ENCODE data around the gene NOL4L. TPM values are rescaled to one million over a fixed set of nuclear protein-coding genes. Genes with fewer than 3 reads are reported as not detected.

Gene NOL4L
- total RNA-seq, 2 experiments from 2014 or later = 21.8 to 22.1 TPM

DNA sequence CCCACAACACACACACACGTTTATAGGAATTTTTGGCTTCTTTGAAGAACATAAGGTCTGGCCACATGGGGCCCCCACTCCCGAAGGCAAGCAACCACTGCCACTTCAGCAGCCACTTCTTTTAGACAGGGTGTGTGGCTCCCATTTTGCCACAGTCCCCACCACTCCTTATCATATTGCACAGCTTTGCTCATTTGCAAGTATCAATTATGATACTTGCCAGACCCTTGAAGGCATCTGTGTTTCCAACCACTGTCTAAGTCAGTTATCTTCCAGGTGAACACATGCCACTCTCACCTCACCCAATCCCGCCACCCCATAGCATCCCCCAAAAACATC is 73.1 kb downstream of the NOL4L start:
- no peak overlapping the region for H3K27ac Mint-ChIP-seq
- H3K36me3 Mint-ChIP-seq = peaks cover 2% of the 10 kb centered on the region
- H3K4me3 Mint-ChIP-seq = no peak overlapping the region
- peaks cover 69% of the 10 kb centered on the region for H3K4me1 Mint-ChIP-seq (ENCODE audit: low read depth)
- intact Hi-C loops (cut with micrococcal nuclease) = no loop called here
- no peaks in the 10 kb centered on the region for H3K27me3 Mint-ChIP-seq
- no peak for DNase-seq
- H3K9me3 Mint-ChIP-seq = no peaks in the 10 kb centered on the region
- ChIA-PET POLR2A (no interaction called here), CTCF (interaction anchor here (0.7 kb wide), 1 partner anchor 11 kb away, joined by 3 read pairs; no protein-coding TSS in a partner anchor)

GRCh38 chr20:32511358-32512046 is 73.6 kb downstream of the NOL4L start:
- Mint-ChIP-seq H3K36me3 (peaks cover 2% of the 10 kb centered on the region), H3K27me3 (no peaks in the 10 kb centered on the region), H3K9me3 (no peaks in the 10 kb centered on the region), H3K4me3 (peak overlapping the region; percentile 40), H3K4me1 (ENCODE audit: low read depth) (peaks cover 71% of the 10 kb centered on the region), H3K27ac (peak overlapping the region; percentile 71)
- intact Hi-C loops (cut with micrococcal nuclease) = no loop called here
- DNase-seq = no peak
- ChIA-PET CTCF (interaction anchor here (0.7 kb wide), 2 partner anchors 10 to 12 kb away, joined by 3 read pairs; no protein-coding TSS in a partner anchor), POLR2A (interaction anchor here (0.6 kb wide), 2 partner anchors 23 to 751 kb away, joined by 3 to 5 read pairs; no protein-coding TSS in a partner anchor)

DNA sequence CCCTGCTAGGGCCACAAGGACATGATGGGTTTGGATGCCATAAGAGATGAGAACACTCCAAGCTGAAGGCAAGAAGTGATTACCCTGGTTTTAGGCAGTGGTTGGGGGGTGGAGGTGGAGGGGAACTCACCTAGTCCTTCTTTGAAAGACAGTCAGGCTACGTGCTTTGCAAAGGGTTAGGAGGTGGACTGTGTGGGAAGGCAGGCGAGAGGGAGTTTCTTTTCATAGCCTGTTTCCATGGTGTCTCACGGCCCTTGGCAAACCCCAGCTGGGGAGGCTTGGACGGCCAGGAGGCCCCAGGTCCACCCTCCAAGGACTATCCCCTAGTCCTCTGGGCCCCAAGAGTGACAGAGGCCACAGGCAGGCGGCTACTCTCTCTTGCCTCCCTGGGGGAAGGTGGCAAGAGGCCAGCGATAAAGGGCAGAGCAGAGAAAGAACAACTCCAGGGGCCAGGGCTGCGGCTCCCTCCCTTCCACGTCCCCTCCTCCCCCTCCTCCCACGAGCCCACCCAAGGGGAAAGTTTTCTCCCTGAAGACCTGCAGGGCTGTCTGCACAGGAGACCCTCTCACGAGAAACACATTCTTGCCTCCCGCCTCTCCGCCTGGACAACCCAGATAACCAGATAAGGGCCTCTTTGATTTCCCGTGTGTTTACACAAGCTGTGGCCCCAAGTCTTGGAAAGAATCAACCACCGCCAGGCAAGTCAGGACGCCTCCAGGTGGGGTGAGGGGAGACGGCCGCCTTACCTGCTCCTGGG is 74.4 kb downstream of the NOL4L start:
- H3K4me3 Mint-ChIP-seq = peak overlapping the region; percentile 40
- ChIA-PET POLR2A (interaction anchor here (0.6 kb wide), 2 partner anchors 24 to 750 kb away, joined by 3 to 5 read pairs; no protein-coding TSS in a partner anchor), CTCF (interaction anchor here (0.7 to 1.1 kb wide), 2 partner anchors 10 to 11 kb away, joined by 3 read pairs; no protein-coding TSS in a partner anchor)
- peaks cover 72% of the 10 kb centered on the region for H3K4me1 Mint-ChIP-seq (ENCODE audit: low read depth)
- no peaks in the 10 kb centered on the region for H3K27me3 Mint-ChIP-seq
- H3K36me3 Mint-ChIP-seq = peaks cover 2% of the 10 kb centered on the region
- intact Hi-C loops (cut with micrococcal nuclease) = no loop called here
- peak overlapping the region; percentile 71 for H3K27ac Mint-ChIP-seq
- H3K9me3 Mint-ChIP-seq = no peaks in the 10 kb centered on the region
- DNase-seq = no peak

GRCh38 chr20:32510120-32510600 is 75.0 kb downstream of the NOL4L start:
- no peaks in the 10 kb centered on the region for H3K27me3 Mint-ChIP-seq
- H3K4me1 Mint-ChIP-seq (ENCODE audit: low read depth) = peaks cover 76% of the 10 kb centered on the region
- peaks cover 2% of the 10 kb centered on the region for H3K36me3 Mint-ChIP-seq
- no peak for DNase-seq
- peak overlapping the region; percentile 40 for H3K4me3 Mint-ChIP-seq
- ChIA-PET POLR2A (no interaction called here), CTCF (interaction anchor here (1.1 kb wide), 1 partner anchor 11 kb away, joined by 3 read pairs; no protein-coding TSS in a partner anchor)
- intact Hi-C loops (cut with micrococcal nuclease) = no loop called here
- peak overlapping the region; percentile 71 for H3K27ac Mint-ChIP-seq
- no peaks in the 10 kb centered on the region for H3K9me3 Mint-ChIP-seq

DNA sequence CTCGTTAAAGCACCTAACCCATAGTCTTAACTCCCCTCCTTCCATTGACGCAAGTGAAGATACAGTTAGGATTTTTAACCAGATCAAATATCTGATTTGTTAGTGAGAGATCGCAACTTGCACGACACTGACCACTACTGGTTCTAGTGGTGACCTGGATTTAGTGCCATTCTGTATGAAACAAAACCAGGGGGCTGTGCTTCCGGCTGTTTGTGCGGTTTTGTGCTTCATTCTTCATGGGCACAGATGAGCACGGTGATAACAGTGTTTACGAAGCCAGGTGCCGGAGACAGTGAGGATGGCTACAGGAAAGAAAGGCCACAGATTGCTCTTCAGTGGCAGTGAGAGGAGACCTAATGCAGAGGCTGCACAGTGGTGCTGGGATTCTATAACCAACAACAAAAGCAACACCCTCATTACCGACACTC is 75.5 kb downstream of the NOL4L start:
- POLR2A ChIA-PET = no interaction called here
- H3K4me1 Mint-ChIP-seq (ENCODE audit: low read depth) = peaks cover 76% of the 10 kb centered on the region
- CTCF ChIA-PET = interaction anchor here (1.1 kb wide), 1 partner anchor 11 kb away, joined by 3 read pairs; no protein-coding TSS in a partner anchor
- H3K4me3 Mint-ChIP-seq = peak overlapping the region; percentile 40
- H3K27ac Mint-ChIP-seq = peak overlapping the region; percentile 71
- no peaks in the 10 kb centered on the region for H3K9me3 Mint-ChIP-seq
- DNase-seq = peak; percentile 80
- intact Hi-C loops (cut with micrococcal nuclease) = loop anchor here (2.0 kb wide), 1 partner anchor 25 kb away; no protein-coding TSS in a partner anchor
- peaks cover 4% of the 10 kb centered on the region for H3K36me3 Mint-ChIP-seq
- no peaks in the 10 kb centered on the region for H3K27me3 Mint-ChIP-seq

DNA sequence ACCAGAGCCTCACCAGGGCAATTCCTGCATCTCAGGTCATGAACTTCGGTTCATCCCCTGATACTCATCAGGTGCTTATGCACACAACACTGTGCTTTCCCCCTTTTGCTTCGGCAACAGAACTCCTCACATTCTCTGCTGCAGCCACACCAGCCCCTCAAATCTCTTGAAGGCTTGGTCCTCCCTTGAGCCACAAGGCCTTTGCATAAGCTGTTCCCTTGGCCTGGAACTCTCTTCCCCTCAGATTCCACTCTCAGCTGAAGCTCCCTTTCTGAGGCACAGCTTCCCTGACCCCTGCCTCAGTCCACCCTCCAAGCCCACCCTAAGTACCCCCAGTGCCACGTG is 76.4 kb downstream of the NOL4L start:
- POLR2A ChIA-PET = interaction anchor here (0.6 kb wide), 1 partner anchor 129 kb away, joined by 4 read pairs; no protein-coding TSS in a partner anchor
- no peaks in the 10 kb centered on the region for H3K9me3 Mint-ChIP-seq
- no peaks in the 10 kb centered on the region for H3K27me3 Mint-ChIP-seq
- peak overlapping the region; percentile 62 for H3K27ac Mint-ChIP-seq
- CTCF ChIA-PET = interaction anchor here (3.1 kb wide), 1 partner anchor 14 kb away, joined by 15 read pairs; no protein-coding TSS in a partner anchor
- H3K36me3 Mint-ChIP-seq = peaks cover 4% of the 10 kb centered on the region
- intact Hi-C loops (cut with micrococcal nuclease) = loop anchor here (2.0 kb wide), 1 partner anchor 24 kb away; no protein-coding TSS in a partner anchor
- DNase-seq = no peak
- H3K4me1 Mint-ChIP-seq (ENCODE audit: low read depth) = peaks cover 72% of the 10 kb centered on the region
- no peak overlapping the region for H3K4me3 Mint-ChIP-seq

DNA sequence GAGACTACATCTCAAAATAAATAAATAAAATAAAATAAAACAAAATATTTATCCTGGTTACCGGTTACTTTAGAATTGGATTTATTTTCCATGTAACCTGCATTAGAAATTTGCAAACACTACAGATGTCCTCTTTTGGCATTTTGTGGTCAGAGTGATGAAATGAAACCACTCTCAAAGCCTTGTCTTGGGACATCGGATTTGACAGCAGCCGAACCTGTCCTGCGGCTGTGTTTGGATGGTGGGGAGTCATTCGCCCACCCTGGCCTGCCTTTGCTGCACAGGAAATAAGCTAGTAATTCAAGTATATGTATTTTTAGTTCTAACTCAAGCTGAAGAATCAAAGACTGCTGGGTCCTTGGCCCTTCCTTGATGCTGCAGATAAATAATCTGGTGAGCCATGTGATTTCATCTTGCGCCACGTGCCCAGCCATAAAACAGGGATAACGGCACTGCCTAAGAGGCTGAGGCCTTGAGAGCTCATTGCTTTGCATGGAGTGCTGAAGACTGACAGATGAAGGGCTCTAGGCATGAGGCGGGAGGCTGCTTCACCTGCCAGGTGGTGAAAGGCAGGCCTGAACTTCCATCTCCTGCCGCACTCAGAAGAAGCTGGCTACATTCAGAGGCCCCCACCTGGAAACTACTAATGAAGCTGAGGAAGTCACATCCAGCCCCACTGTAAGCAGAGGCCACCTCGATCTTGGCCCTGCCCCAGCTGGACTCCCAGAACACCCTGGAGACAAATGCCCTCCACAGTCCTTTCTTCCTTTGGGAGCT is 76.9 kb downstream of the NOL4L start:
- ChIA-PET POLR2A (interaction anchor here (0.6 kb wide), 1 partner anchor 129 kb away, joined by 4 read pairs; no protein-coding TSS in a partner anchor), CTCF (interaction anchor here (3.1 kb wide), 1 partner anchor 14 kb away, joined by 15 read pairs; no protein-coding TSS in a partner anchor)
- Mint-ChIP-seq H3K27me3 (no peaks in the 10 kb centered on the region), H3K36me3 (peaks cover 4% of the 10 kb centered on the region), H3K27ac (peak overlapping the region; percentile 18), H3K4me1 (ENCODE audit: low read depth) (peaks cover 67% of the 10 kb centered on the region), H3K9me3 (no peaks in the 10 kb centered on the region), H3K4me3 (no peak overlapping the region)
- DNase-seq = no peak
- intact Hi-C loops (cut with micrococcal nuclease) = loop anchor here (2.0 kb wide), 1 partner anchor 23 kb away; no protein-coding TSS in a partner anchor

- ChIA-PET POLR2A (no interaction called here), CTCF (interaction anchor here (3.1 kb wide), 1 partner anchor 16 kb away, joined by 15 read pairs; no protein-coding TSS in a partner anchor)
- no peak overlapping the region for H3K4me3 Mint-ChIP-seq
- H3K27ac Mint-ChIP-seq = no peak overlapping the region
- intact Hi-C loops (cut with micrococcal nuclease) = no loop called here
- no peaks in the 10 kb centered on the region for H3K9me3 Mint-ChIP-seq
- peaks cover 4% of the 10 kb centered on the region for H3K36me3 Mint-ChIP-seq
- peaks cover 60% of the 10 kb centered on the region for H3K4me1 Mint-ChIP-seq (ENCODE audit: low read depth)
- H3K27me3 Mint-ChIP-seq = no peaks in the 10 kb centered on the region
- no peak for DNase-seq
Measured at GRCh38 chr20:32506721-32507120, 78.4 kb downstream of the NOL4L start.

DNA sequence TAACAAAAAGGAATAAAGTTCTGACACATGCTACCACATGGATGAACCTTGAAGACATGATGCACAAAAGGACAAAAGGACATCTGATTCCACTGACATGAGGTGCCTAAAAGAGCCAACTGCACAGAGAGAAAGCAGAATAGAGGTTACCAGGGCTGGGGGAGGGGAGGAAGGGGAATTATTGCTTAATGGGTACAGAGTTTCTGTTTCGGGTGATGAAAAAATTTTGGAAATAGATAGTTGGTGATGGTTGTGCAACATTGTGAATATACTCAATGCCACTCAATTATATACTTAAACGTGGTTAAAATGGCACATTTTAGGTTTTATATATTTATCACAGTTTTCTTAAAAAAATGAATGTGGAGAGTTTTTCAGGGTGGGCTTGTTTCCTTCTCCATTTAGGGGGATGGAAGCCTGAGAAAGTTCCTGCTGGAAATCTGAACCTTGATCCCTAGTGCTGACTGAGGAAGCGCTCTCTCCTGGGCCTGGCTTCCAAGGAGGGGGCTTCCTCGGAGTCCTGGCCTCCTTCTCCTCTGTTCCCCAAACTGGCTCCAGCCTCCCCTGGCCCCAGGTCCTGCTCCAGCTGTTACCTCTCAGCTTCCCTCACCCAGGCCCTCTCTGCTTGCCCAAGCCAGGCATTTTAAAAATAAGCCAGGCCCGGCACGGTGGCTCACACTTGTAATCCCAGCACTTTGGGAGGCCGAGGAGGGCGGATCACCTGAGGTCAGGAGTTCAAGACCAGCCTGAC is 79.2 kb downstream of the NOL4L start:
- H3K27me3 Mint-ChIP-seq = no peaks in the 10 kb centered on the region
- no peaks in the 10 kb centered on the region for H3K9me3 Mint-ChIP-seq
- H3K36me3 Mint-ChIP-seq = peaks cover 4% of the 10 kb centered on the region
- intact Hi-C loops (cut with micrococcal nuclease) = no loop called here
- DNase-seq = no peak
- H3K4me1 Mint-ChIP-seq (ENCODE audit: low read depth) = peaks cover 58% of the 10 kb centered on the region
- ChIA-PET CTCF (interaction anchor here (0.6 to 3.1 kb wide), 2 partner anchors 17 to 35 kb away, joined by 3 to 15 read pairs; no protein-coding TSS in a partner anchor), POLR2A (no interaction called here)
- H3K4me3 Mint-ChIP-seq = no peak overlapping the region
- peak overlapping the region; percentile 62 for H3K27ac Mint-ChIP-seq

DNA sequence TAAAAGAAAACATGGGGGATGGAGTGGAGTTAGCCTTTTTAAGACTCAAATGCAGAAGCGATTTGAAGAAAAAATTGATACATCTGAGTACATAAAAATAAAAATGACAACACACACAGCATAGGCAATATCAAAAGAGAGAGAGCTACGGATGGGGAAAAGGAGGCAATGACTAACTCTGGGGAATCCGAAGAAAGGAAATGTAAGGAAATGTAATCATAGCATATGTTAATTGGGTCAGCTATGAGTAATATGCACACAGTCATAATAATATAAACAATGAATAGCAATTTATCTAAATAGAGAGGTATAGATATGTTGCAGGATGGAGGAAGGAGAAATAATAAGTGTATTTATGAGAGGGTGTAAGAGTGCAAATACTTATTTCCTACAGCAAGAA is 83.4 kb downstream of the NOL4L start:
- Mint-ChIP-seq H3K4me3 (no peak overlapping the region), H3K9me3 (no peaks in the 10 kb centered on the region), H3K36me3 (peaks cover 6% of the 10 kb centered on the region), H3K27me3 (no peaks in the 10 kb centered on the region), H3K4me1 (ENCODE audit: low read depth) (peaks cover 39% of the 10 kb centered on the region), H3K27ac (peak overlapping the region; percentile 0)
- ChIA-PET POLR2A (no interaction called here), CTCF (interaction anchor here (0.5 to 1.7 kb wide), 4 partner anchors 16 to 277 kb away, joined by 3 to 5 read pairs (median 4); no protein-coding TSS in a partner anchor)
- no peak for DNase-seq
- intact Hi-C loops (cut with micrococcal nuclease) = loop anchor here (2.0 kb wide), 1 partner anchor 15 kb away; no protein-coding TSS in a partner anchor

Measured in activated CD4-positive, alpha-beta memory T cell treated with anti-CD3 and anti-CD28 coated beads for 36 hours (primary cell).